A549 (cell line): ENCODE data around the gene PHAF1.
A peak's percentile ranks its signal among the peaks of the same experiment; 100 is the strongest.

Experiments
- KDM5A ChIP-seq: fragments of 200-600 bp; sonication (generic); IDR thresholded peaks from 2 replicates; pipeline ENCODE4 v1.6.1; 2016; ENCODE audit warnings: antibody characterized with exemption, mild to moderate bottlenecking
- POLR2A ChIP-seq: IDR thresholded peaks from 2 replicates; pipeline ENCODE4 v1.6.1; 2012; ENCODE audit warnings: mild to moderate bottlenecking, low read length
- TF ChIP-seq, protein P1 (sequence below): fragments of >200 bp; sonication (Bioruptor Twin); formaldehyde crosslinking; IDR thresholded peaks from 3 replicates; pipeline ENCODE4 v1.5.1; 2016

DNA sequence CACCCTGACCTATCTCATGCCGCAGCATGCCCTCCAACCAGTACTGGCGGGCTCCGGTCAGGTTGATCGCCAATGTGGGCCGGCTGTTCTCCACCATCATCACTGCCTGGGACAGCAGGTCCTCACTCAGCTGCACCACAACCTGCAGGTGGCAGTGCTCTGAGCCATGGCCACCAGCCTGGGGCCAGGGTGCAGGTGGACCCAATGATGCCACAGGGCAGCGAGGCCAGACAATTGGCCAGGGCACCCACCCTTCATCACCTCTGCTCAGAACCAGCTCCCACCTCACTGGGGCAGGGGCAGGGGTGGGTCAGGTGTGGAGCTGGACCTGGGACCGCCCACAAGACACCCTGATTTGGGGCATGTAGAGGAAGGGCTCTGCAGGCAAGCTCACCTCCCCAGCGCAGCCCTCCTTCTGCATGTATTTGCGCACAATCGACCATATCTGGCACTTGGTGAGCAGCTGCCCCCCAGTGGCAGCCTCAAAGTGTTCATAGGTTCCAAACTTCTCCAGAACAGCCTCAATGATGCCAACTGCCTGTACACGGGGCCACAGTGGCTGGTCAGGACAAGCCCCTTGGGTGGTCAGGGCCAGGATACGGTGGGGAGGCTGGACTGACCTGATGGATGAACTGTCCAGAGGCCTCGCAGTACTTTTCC is 69.8 kb downstream of the PHAF1 start:
- TF ChIP-seq, protein P1, sequence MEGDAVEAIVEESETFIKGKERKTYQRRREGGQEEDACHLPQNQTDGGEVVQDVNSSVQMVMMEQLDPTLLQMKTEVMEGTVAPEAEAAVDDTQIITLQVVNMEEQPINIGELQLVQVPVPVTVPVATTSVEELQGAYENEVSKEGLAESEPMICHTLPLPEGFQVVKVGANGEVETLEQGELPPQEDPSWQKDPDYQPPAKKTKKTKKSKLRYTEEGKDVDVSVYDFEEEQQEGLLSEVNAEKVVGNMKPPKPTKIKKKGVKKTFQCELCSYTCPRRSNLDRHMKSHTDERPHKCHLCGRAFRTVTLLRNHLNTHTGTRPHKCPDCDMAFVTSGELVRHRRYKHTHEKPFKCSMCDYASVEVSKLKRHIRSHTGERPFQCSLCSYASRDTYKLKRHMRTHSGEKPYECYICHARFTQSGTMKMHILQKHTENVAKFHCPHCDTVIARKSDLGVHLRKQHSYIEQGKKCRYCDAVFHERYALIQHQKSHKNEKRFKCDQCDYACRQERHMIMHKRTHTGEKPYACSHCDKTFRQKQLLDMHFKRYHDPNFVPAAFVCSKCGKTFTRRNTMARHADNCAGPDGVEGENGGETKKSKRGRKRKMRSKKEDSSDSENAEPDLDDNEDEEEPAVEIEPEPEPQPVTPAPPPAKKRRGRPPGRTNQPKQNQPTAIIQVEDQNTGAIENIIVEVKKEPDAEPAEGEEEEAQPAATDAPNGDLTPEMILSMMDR = peak; percentile 30; the same call in 2 of the 3 replicates
- TF ChIP-seq KDM5A (no peak), POLR2A (no peak)
